Neural cell (in vitro differentiated cells): ENCODE measurements around the gene PLXDC1. TPM values are rescaled to one million over a fixed set of nuclear protein-coding genes. Genes with fewer than 3 reads are reported as not detected.
A peak's percentile ranks its signal among the peaks of the same experiment; 100 is the strongest.

Experiments
- H2AFZ ChIP-seq: fragments of 200-600, 300-800 bp; sonication (generic), shearing (Covaris generic); 2 replicates; pipeline ENCODE4 v1.6.0; 2014; ENCODE audit warnings: low read depth, mild to moderate bottlenecking, antibody characterized with exemption, low read length, moderate library complexity
- H3F3A ChIP-seq: fragments of 200-600 bp; shearing (Covaris generic); 2 replicates; pipeline ENCODE4 v1.6.1; 2016; ENCODE audit warnings: mild to moderate bottlenecking, moderate library complexity, mixed read lengths, antibody characterized with exemption, low read length; ENCODE audit not compliant: insufficient read depth, poor library complexity, severe bottlenecking
- H3K27ac ChIP-seq: fragments of 200-600, 300-800 bp; sonication (generic), shearing (Covaris generic); 2 replicates; pipeline ENCODE4 v1.5.1; 2014; ENCODE audit warnings: mild to moderate bottlenecking, low read length, moderate library complexity
- H3K27me3 ChIP-seq: fragments of 300-800, 200-600 bp; sonication (generic), shearing (Covaris generic); 2 replicates; pipeline ENCODE4 v1.6.0; 2014; ENCODE audit warnings: mild to moderate bottlenecking, low read depth, low read length, moderate library complexity; ENCODE audit not compliant: insufficient read depth
- H3K36me3 ChIP-seq: fragments of 300-800, 200-600 bp; sonication (generic), shearing (Covaris generic); 2 replicates; pipeline ENCODE4 v1.5.1; 2014; ENCODE audit warnings: mild to moderate bottlenecking, antibody characterized with exemption, low read length, moderate library complexity; ENCODE audit not compliant: insufficient read depth
- H3K4me2 ChIP-seq: fragments of 300-800, 200-600 bp; sonication (generic), shearing (Covaris generic); 2 replicates; pipeline ENCODE4 v1.6.0; 2014; ENCODE audit warnings: mild to moderate bottlenecking, low read length
- H3K4me3 ChIP-seq: fragments of 300-800, 200-600 bp; sonication (generic), shearing (Covaris generic); 2 replicates; pipeline ENCODE4 v1.5.1; 2014; ENCODE audit warnings: mild to moderate bottlenecking, low read length, moderate library complexity
- H3K79me2 ChIP-seq: fragments of 200-600 bp; shearing (Covaris generic); replicated peaks from 2 replicates; pipeline ENCODE4 v1.6.0; 2014; ENCODE audit warnings: mild to moderate bottlenecking, low read length, moderate library complexity; ENCODE audit not compliant: insufficient read depth
- H3K9ac ChIP-seq: fragments of 300-800, 200-600 bp; sonication (generic), shearing (Covaris generic); 2 replicates; pipeline ENCODE4 v1.6.1; 2016; ENCODE audit warnings: mild to moderate bottlenecking, low read length, mixed read lengths
- H3K9me2 ChIP-seq: fragments of 200-600 bp; shearing (Covaris generic); 2 replicates; pipeline ENCODE4 v1.6.1; 2016; ENCODE audit warnings: mild to moderate bottlenecking, low read length, mixed read lengths; ENCODE audit not compliant: insufficient read depth
- H3K9me3 ChIP-seq: fragments of 200-600, 300-800 bp; sonication (generic), shearing (Covaris generic); 2 replicates; pipeline ENCODE4 v1.6.1; 2016; ENCODE audit warnings: mild to moderate bottlenecking, mixed run types, low read length, moderate library complexity, mixed read lengths
- H4K20me1 ChIP-seq: fragments of 200-600 bp; shearing (Covaris generic); 2 replicates; pipeline ENCODE4 v1.6.1; 2016; ENCODE audit warnings: mild to moderate bottlenecking, mixed run types; ENCODE audit not compliant: insufficient read depth
- CTCF ChIP-seq: fragments of 450-650 bp; IDR thresholded peaks from 2 replicates; pipeline ENCODE4 v1.5.1; 2014; ENCODE audit warnings: antibody characterized with exemption, mild to moderate bottlenecking, moderate library complexity; ENCODE audit not compliant: poor library complexity, severe bottlenecking
- EP300 ChIP-seq: fragments of 450-650 bp; conservative IDR thresholded peaks from 2 replicates; pipeline ENCODE4 v1.6.1; 2014; ENCODE audit warnings: antibody characterized with exemption, mild to moderate bottlenecking, moderate library complexity; ENCODE audit not compliant: poor library complexity, severe bottlenecking
- EZH2 ChIP-seq: fragments of 200-600, 300-800 bp; shearing (Covaris generic), sonication (generic); IDR thresholded peaks from 2 replicates; pipeline ENCODE4 v1.6.1; 2014; ENCODE audit warnings: antibody characterized with exemption, low read length, borderline replicate concordance, mild to moderate bottlenecking; ENCODE audit not compliant: insufficient read depth, poor library complexity, severe bottlenecking
- MXI1 ChIP-seq: fragments of 450-650 bp; conservative IDR thresholded peaks from 2 replicates; pipeline ENCODE4 v1.6.1; 2014; ENCODE audit warnings: antibody characterized with exemption, mild to moderate bottlenecking; ENCODE audit not compliant: poor library complexity, severe bottlenecking
- RAD21 ChIP-seq: fragments of 450-650 bp; conservative IDR thresholded peaks from 2 replicates; pipeline ENCODE4 v1.6.1; 2014; ENCODE audit warnings: antibody characterized with exemption, mild to moderate bottlenecking, moderate library complexity
- REST ChIP-seq: IDR thresholded peaks from 2 replicates; pipeline ENCODE4 v1.6.1; 2012; ENCODE audit warnings: borderline replicate concordance
- SMC3 ChIP-seq: fragments of 450-650 bp; conservative IDR thresholded peaks from 2 replicates; pipeline ENCODE4 v1.6.1; 2014; ENCODE audit warnings: antibody characterized with exemption, mild to moderate bottlenecking, moderate library complexity; ENCODE audit not compliant: poor library complexity
- TAF1 ChIP-seq: IDR thresholded peaks from 2 replicates; pipeline ENCODE4 v1.6.1; 2012; ENCODE audit warnings: low read depth
- polyA plus RNA-seq: library from polyadenylated mRNA; depleted of rRNA; stranded (reverse); fragments of >200 nt; gene quantifications from 2 replicates; pipeline ENCODE4 v1.2.3, GENCODE V29; 2014

PLXDC1 gene
- polyA plus RNA-seq, 1 donor from 2014 or later: 10.0 TPM

GRCh38 chr17:39165841-39166349 is 14.5 kb upstream of the PLXDC1 start, which contains the start of gene ARL5C:
Gene ARL5C (minus strand): TSS chr17:39166161. CDS start chr17:39165760, 401 bp downstream.
- Histone ChIP-seq H3K4me2 (no peak within 1 kb of the TSS), H3K79me2 (no peaks in the 10 kb centered on the region), H3K9ac (peak within 1 kb of the TSS; percentile 27), H4K20me1 (no peaks in the 10 kb centered on the region), H3K9me2 (no peaks in the 10 kb centered on the region), H3K27me3 (peaks cover 39% of the 10 kb centered on the region), H3K9me3 (no peaks in the 10 kb centered on the region), H3F3A (no peaks in the 10 kb centered on the region), H3K27ac (no peak within 1 kb of the TSS), H2AFZ (no peak within 1 kb of the TSS), H3K36me3 (no peaks in the 10 kb centered on the region), H3K4me3 (peak within 1 kb of the TSS; percentile 59)
- TF ChIP-seq REST (no peak), SMC3 (no peak), CTCF (no peak), MXI1 (no peak), RAD21 (no peak), TAF1 (no peak), EP300 (no peak)

- Histone ChIP-seq H3K27me3 (peaks cover 39% of the 10 kb centered on the region), H4K20me1 (no peaks in the 10 kb centered on the region), H3K4me3 (peak overlapping the region; percentile 59), H3K9me2 (no peaks in the 10 kb centered on the region), H3K4me2 (no peak overlapping the region), H3K79me2 (no peaks in the 10 kb centered on the region), H2AFZ (no peak overlapping the region), H3K9ac (peak overlapping the region; percentile 27), H3F3A (no peaks in the 10 kb centered on the region), H3K36me3 (no peaks in the 10 kb centered on the region), H3K9me3 (no peaks in the 10 kb centered on the region), H3K27ac (no peak overlapping the region)
- no peak for TF ChIP-seq CTCF
- TF ChIP-seq EP300: no peak
- no peak for TF ChIP-seq MXI1
- TF ChIP-seq EZH2: no peak
- no peak for TF ChIP-seq REST
- TF ChIP-seq RAD21: no peak
These were observed 13.9 kb upstream of the PLXDC1 start for GRCh38 chr17:39165178-39165840.
